ENCODE results near the gene MLLT3.
"Not testable (repeated sequence)": the region's sequence is repeated elsewhere in the genome, so short reads cannot be mapped to it uniquely, and the experiment has no call there.

Gene MLLT3

GRCh38 chr9:20622330-20623020 is at the start of gene MLLT3:
MLLT3 (minus strand) TSS chr9:20622499.
- DNase-seq, result peak; percentile 95

- DNase-seq, result no peak
Observed at GRCh38 chr9:20671635-20672034, 49.3 kb upstream of the MLLT3 start.

- DNase-seq, result no peak
Observed at GRCh38 chr9:20670395-20670794, 48.1 kb upstream of the MLLT3 start.

- DNase-seq, result no peak
Observed at GRCh38 chr9:20664501-20664900, 42.2 kb upstream of the MLLT3 start.

GRCh38 chr9:20663133-20663532 is 40.8 kb upstream of the MLLT3 start:
- DNase-seq, result no peak

GRCh38 chr9:20662156-20662555 is 39.9 kb upstream of the MLLT3 start:
- no peak for DNase-seq

GRCh38 chr9:20659474-20659967 is 37.2 kb upstream of the MLLT3 start:
- no peak for DNase-seq

- DNase-seq, result peak; percentile 51
Observed at GRCh38 chr9:20658677-20659473, 36.6 kb upstream of the MLLT3 start.

GRCh38 chr9:20658246-20658667 is 36.0 kb upstream of the MLLT3 start:
- not testable (repeated sequence) for DNase-seq

- DNase-seq, result no peak
Observed at GRCh38 chr9:20651939-20652338, 29.6 kb upstream of the MLLT3 start.

GRCh38 chr9:20650750-20651299 is 28.5 kb upstream of the MLLT3 start:
- DNase-seq, result no peak

GRCh38 chr9:20650313-20650712 is 28.0 kb upstream of the MLLT3 start:
- DNase-seq, result no peak

GRCh38 chr9:20649381-20649780 is 27.1 kb upstream of the MLLT3 start:
- DNase-seq, result no peak

GRCh38 chr9:20646656-20647055 is 24.4 kb upstream of the MLLT3 start:
- DNase-seq, result no peak

GRCh38 chr9:20643660-20644059 is 21.4 kb upstream of the MLLT3 start:
- no peak for DNase-seq

- no peak for DNase-seq
Observed at GRCh38 chr9:20642045-20642444, 19.7 kb upstream of the MLLT3 start.

GRCh38 chr9:20640331-20641187 is 18.3 kb upstream of the MLLT3 start:
- DNase-seq, result peak; percentile 30

- no peak for DNase-seq
Observed at GRCh38 chr9:20636888-20637440, 14.7 kb upstream of the MLLT3 start.

- no peak for DNase-seq
Observed at GRCh38 chr9:20634895-20635294, 12.6 kb upstream of the MLLT3 start.

GRCh38 chr9:20632705-20633104 is 10.4 kb upstream of the MLLT3 start:
- DNase-seq, result no peak

- DNase-seq, result no peak
Observed at GRCh38 chr9:20630241-20630943, 8.1 kb upstream of the MLLT3 start.

GRCh38 chr9:20625003-20625349 is 2.7 kb upstream of the MLLT3 start:
- no peak for DNase-seq
